Measurements from ENCODE around the gene IGSF21. TPM values are rescaled to one million over a fixed set of nuclear protein-coding genes. Genes with fewer than 3 reads are reported as not detected.

IGSF21 gene
- total RNA-seq, 1 donor from 2014 or later = 0.35 TPM

DNA sequence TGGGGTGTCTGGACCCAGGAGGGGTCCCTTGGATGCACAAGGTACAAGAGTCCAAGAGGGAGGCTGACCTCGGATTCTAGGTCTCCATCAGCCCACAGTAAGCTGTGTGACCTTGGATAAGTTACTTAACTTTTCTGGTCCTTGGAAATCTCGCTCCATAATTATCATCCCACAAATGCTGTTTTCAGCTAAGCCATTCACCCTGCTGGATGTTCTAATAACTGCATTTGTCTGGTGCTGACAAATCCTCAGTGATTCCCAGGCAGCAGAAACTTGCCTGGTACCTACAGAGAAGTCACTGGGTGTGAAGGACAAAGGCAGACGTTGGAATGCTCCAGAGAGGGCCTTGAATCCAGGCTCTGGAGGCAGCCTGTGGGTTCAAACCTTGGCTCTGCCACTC, 89.7 kb downstream of the IGSF21 start:
- Mint-ChIP-seq H3K4me3 (no peak overlapping the region), H3K27ac (ENCODE audit: unreplicated experiment) (no peak overlapping the region), H3K36me3 (ENCODE audit: low read depth) (no peaks in the 10 kb centered on the region), H3K9me3 (no peaks in the 10 kb centered on the region), H3K27me3 (ENCODE audit: low read depth) (peaks cover 68% of the 10 kb centered on the region), H3K4me1 (no peaks in the 10 kb centered on the region)
- TF ChIP-seq, protein P1, sequence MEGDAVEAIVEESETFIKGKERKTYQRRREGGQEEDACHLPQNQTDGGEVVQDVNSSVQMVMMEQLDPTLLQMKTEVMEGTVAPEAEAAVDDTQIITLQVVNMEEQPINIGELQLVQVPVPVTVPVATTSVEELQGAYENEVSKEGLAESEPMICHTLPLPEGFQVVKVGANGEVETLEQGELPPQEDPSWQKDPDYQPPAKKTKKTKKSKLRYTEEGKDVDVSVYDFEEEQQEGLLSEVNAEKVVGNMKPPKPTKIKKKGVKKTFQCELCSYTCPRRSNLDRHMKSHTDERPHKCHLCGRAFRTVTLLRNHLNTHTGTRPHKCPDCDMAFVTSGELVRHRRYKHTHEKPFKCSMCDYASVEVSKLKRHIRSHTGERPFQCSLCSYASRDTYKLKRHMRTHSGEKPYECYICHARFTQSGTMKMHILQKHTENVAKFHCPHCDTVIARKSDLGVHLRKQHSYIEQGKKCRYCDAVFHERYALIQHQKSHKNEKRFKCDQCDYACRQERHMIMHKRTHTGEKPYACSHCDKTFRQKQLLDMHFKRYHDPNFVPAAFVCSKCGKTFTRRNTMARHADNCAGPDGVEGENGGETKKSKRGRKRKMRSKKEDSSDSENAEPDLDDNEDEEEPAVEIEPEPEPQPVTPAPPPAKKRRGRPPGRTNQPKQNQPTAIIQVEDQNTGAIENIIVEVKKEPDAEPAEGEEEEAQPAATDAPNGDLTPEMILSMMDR (conservative IDR thresholded peaks at IDR 0.05) = peak; percentile 25
- DNase-seq (ENCODE audit: low read depth, low spot score) = no peak

GRCh38 chr1:18198260-18198659, 90.7 kb downstream of the IGSF21 start:
- TF ChIP-seq, protein P1 (conservative IDR thresholded peaks at IDR 0.05) = no peak
- H3K4me3 Mint-ChIP-seq = no peak overlapping the region
- H3K9me3 Mint-ChIP-seq = no peaks in the 10 kb centered on the region
- no peak for DNase-seq (ENCODE audit: low read depth, low spot score)
- no peaks in the 10 kb centered on the region for H3K4me1 Mint-ChIP-seq
- peaks cover 63% of the 10 kb centered on the region for H3K27me3 Mint-ChIP-seq (ENCODE audit: low read depth)
- no peak overlapping the region for H3K27ac Mint-ChIP-seq (ENCODE audit: unreplicated experiment)
- no peaks in the 10 kb centered on the region for H3K36me3 Mint-ChIP-seq (ENCODE audit: low read depth)

DNA sequence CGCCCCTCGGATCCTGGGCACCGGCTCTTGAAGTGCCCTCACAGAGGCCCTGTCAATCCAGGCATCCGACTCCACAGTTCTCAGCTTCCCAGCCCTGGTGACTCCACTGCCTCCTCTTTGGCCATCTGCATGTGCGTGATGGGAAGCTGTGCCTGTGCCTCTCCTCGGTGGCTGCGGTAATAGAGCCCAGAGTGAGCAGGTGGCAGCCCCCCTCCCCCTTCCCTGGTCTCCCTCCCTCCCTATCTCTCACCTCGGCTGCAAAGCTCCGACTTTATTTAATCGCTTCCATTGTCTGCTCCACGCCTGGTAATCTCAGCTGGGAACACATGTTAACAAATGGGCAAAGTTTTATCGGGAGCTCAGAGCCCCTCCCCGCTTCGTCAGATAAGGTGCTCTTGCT, 91.9 kb downstream of the IGSF21 start:
- Mint-ChIP-seq H3K36me3 (ENCODE audit: low read depth) (no peaks in the 10 kb centered on the region), H3K27me3 (ENCODE audit: low read depth) (peaks cover 53% of the 10 kb centered on the region), H3K9me3 (no peaks in the 10 kb centered on the region), H3K4me3 (no peak overlapping the region), H3K4me1 (no peaks in the 10 kb centered on the region), H3K27ac (ENCODE audit: unreplicated experiment) (no peak overlapping the region)
- DNase-seq (ENCODE audit: low read depth, low spot score) = no peak
- TF ChIP-seq, protein P1 (conservative IDR thresholded peaks at IDR 0.05) = no peak

GRCh38 chr1:18200136-18200717, 92.6 kb downstream of the IGSF21 start:
- H3K9me3 Mint-ChIP-seq = no peaks in the 10 kb centered on the region
- no peaks in the 10 kb centered on the region for H3K36me3 Mint-ChIP-seq (ENCODE audit: low read depth)
- no peak for DNase-seq (ENCODE audit: low read depth, low spot score)
- H3K27me3 Mint-ChIP-seq (ENCODE audit: low read depth) = peaks cover 46% of the 10 kb centered on the region
- TF ChIP-seq, protein P1 (conservative IDR thresholded peaks at IDR 0.05) = no peak
- H3K4me3 Mint-ChIP-seq = no peak overlapping the region
- no peaks in the 10 kb centered on the region for H3K4me1 Mint-ChIP-seq
- H3K27ac Mint-ChIP-seq (ENCODE audit: unreplicated experiment) = no peak overlapping the region

DNA sequence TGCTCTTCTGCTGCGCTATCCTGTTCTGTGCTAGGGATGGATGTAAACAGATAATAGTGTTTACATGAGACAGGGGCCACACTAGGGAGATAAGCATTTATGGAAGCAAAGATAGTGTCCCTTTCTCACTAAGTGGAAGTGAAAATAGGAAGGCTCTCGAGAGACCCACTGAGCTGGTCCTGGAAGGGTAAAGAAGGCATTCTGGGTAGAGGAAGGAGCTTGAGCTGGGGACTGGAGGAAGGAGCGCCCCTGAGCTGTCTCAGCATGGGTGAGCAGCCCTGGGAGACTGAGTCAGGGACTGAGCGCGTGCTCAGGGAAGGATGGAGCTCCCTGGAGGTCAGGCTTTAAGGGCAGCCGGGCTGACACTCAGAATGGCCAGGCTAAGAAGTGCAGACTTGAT, 93.3 kb downstream of the IGSF21 start:
- Mint-ChIP-seq H3K9me3 (no peaks in the 10 kb centered on the region), H3K4me1 (no peaks in the 10 kb centered on the region), H3K4me3 (no peak overlapping the region), H3K36me3 (ENCODE audit: low read depth) (no peaks in the 10 kb centered on the region), H3K27me3 (ENCODE audit: low read depth) (peaks cover 46% of the 10 kb centered on the region), H3K27ac (ENCODE audit: unreplicated experiment) (no peak overlapping the region)
- TF ChIP-seq, protein P1 (conservative IDR thresholded peaks at IDR 0.05) = no peak
- DNase-seq (ENCODE audit: low read depth, low spot score) = no peak
